Endothelial cell of umbilical vein (primary cell): ENCODE measurements around the gene CDCA5.

Experiments
- EZH2 ChIP-seq: IDR thresholded peaks from 2 replicates; pipeline ENCODE4 v1.6.1; 2012; ENCODE audit warnings: borderline replicate concordance, low read depth, mild to moderate bottlenecking, moderate library complexity, low read length, inconsistent platforms; ENCODE audit not compliant: severe bottlenecking
- FOS ChIP-seq: IDR thresholded peaks from 2 replicates; pipeline ENCODE4 v1.6.1; 2011; ENCODE audit warnings: mild to moderate bottlenecking, low read length, moderate library complexity, borderline replicate concordance; ENCODE audit not compliant: insufficient read depth
- GATA2 ChIP-seq: IDR thresholded peaks from 2 replicates; pipeline ENCODE4 v1.7.0; 2011; ENCODE audit warnings: low read depth, mild to moderate bottlenecking, moderate library complexity, mixed read lengths, low read length; ENCODE audit not compliant: insufficient read length, insufficient read depth
- JUN ChIP-seq: IDR thresholded peaks from 2 replicates; pipeline ENCODE4 v1.6.1; 2011; ENCODE audit warnings: borderline replicate concordance, low read depth; ENCODE audit not compliant: insufficient read length, insufficient read depth
- MYC ChIP-seq: IDR thresholded peaks from one replicate; pipeline ENCODE4 v1.6.1; 2011; ENCODE audit warnings: mild to moderate bottlenecking, low read depth, low read length
- POLR2A ChIP-seq: IDR thresholded peaks from 2 replicates; pipeline ENCODE4 v1.6.1; 2012; ENCODE audit warnings: low read depth, mild to moderate bottlenecking, control low read depth, low read length
- POLR2AphosphoS5 ChIP-seq: IDR thresholded peaks from 2 replicates; pipeline ENCODE4 v1.6.1; 2012; ENCODE audit warnings: low read depth, mild to moderate bottlenecking, control low read depth, low read length, moderate library complexity; ENCODE audit not compliant: insufficient read depth
- TF ChIP-seq, protein P1 (sequence below), 2 donors: IDR thresholded peaks; 1 replicate in 1 of 2; 2 replicates in 1 of 2; pipeline ENCODE4 v1.5.1; 2011; ENCODE audit warnings: low read length in 2 of 2, mild to moderate bottlenecking in 2 of 2, moderate library complexity in 2 of 2, control low read depth in 1 of 2, inconsistent platforms in 1 of 2, low read depth in 1 of 2; ENCODE audit not compliant: insufficient read depth in 1 of 2; ENCODE audit errors: extremely low read depth in 1 of 2
- TF ChIP-seq, protein P2 (sequence below): IDR thresholded peaks from 2 replicates; pipeline ENCODE4 v1.6.1; 2011; ENCODE audit not compliant: insufficient read depth, insufficient read length

GRCh38 chr11:65095427-65095826 is 11.6 kb upstream of the CDCA5 start:
- TF ChIP-seq, protein P1, sequence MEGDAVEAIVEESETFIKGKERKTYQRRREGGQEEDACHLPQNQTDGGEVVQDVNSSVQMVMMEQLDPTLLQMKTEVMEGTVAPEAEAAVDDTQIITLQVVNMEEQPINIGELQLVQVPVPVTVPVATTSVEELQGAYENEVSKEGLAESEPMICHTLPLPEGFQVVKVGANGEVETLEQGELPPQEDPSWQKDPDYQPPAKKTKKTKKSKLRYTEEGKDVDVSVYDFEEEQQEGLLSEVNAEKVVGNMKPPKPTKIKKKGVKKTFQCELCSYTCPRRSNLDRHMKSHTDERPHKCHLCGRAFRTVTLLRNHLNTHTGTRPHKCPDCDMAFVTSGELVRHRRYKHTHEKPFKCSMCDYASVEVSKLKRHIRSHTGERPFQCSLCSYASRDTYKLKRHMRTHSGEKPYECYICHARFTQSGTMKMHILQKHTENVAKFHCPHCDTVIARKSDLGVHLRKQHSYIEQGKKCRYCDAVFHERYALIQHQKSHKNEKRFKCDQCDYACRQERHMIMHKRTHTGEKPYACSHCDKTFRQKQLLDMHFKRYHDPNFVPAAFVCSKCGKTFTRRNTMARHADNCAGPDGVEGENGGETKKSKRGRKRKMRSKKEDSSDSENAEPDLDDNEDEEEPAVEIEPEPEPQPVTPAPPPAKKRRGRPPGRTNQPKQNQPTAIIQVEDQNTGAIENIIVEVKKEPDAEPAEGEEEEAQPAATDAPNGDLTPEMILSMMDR (IDR thresholded peaks at IDR 0.05; ENCODE audit: extremely low read depth in 1 of 2, insufficient read depth in 1 of 2, low read depth in 1 of 2, low read length in 2 of 2), result no peak
- TF ChIP-seq POLR2A, result no peak
- no peak for TF ChIP-seq POLR2AphosphoS5
- no peak for TF ChIP-seq EZH2
- no peak for TF ChIP-seq JUN
- no peak for TF ChIP-seq FOS
- TF ChIP-seq, protein P2, sequence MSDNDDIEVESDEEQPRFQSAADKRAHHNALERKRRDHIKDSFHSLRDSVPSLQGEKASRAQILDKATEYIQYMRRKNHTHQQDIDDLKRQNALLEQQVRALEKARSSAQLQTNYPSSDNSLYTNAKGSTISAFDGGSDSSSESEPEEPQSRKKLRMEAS, result no peak
- TF ChIP-seq MYC, result no peak
- TF ChIP-seq GATA2, result no peak
